K562 (cell line): ENCODE measurements around the gene LCE3A. TPM values are rescaled to one million over a fixed set of nuclear protein-coding genes. Genes with fewer than 3 reads are reported as not detected.

ENCODE experiments used
- ATAC-seq: fragments of 200-7000 bp; cut with Tn5 transposase; 3 replicates; pipeline ENCODE4 v1.9.1; 2020; ENCODE audit warnings: moderate library complexity
- BruUV-seq: library from RNA; stranded (reverse); fragments of 400-500 nt; replicated peaks from 2 replicates; lab custom pipeline; 2021; lab: Mats Ljungman, UMichigan
- CTCF ChIA-PET: fragments of 300-600 bp; formaldehyde crosslinking; extraction: SDS; loops from one replicate; lab custom pipeline; 2021; ENCODE audit warnings: low intra/inter-chr PET ratio; lab: Yijun Ruan, JAX
- POLR2A ChIA-PET: fragments of 300-600, 350-650 bp; sonication (Branson Sonifier 250); formaldehyde crosslinking; extraction: SDS; loops from one replicate; lab custom pipeline; 2021; ENCODE audit warnings: antibody characterized with exemption, inconsistent platforms; lab: Yijun Ruan, JAX
- DNase-seq, 4 experiments: peaks; one replicate each; pipeline versions ENCODE4 v3.0.0 to v3.0.0-alpha.2; 2011 to 2018; ENCODE audit warnings: low spot score in 3 of 4, mixed read lengths in 3 of 4; ENCODE audit errors: extremely low read depth in 1 of 4
- FAIRE-seq: peaks from 2 replicates; lab custom pipeline; 2011; peaks lifted over from hg19 to GRCh38; lab: Jason Lieb, UNC
- H2AFZ ChIP-seq: 2 replicates; pipeline ENCODE4 v1.6.0; 2011; ENCODE audit warnings: low read depth, low read length, control low read depth, inconsistent platforms
- H3K27ac ChIP-seq: fragments of 200-600 bp; 3 replicates; pipeline ENCODE4 v1.8.0; 2011; ENCODE audit warnings: low read depth, mild to moderate bottlenecking, control low read depth, inconsistent platforms, low read length, moderate library complexity, mixed read lengths; ENCODE audit errors: extremely low read depth
- H3K27me3 ChIP-seq, 2 experiments: fragments of 300-600 bp in 1 of 2; 2 replicates in 1 of 2; 3 replicates in 1 of 2; pipeline versions ENCODE4 v1.6.0 to v1.8.0; 2011; ENCODE audit warnings: inconsistent platforms in 2 of 2, low read length in 2 of 2, mild to moderate bottlenecking in 1 of 2, mixed read lengths in 1 of 2, moderate library complexity in 1 of 2; ENCODE audit not compliant: control insufficient read depth in 2 of 2, insufficient read depth in 2 of 2
- H3K36me3 ChIP-seq: fragments of 300-600 bp; 3 replicates; pipeline ENCODE4 v1.8.0; 2011; ENCODE audit warnings: mild to moderate bottlenecking, low read length, inconsistent platforms; ENCODE audit not compliant: control insufficient read depth, insufficient read depth
- H3K4me1 ChIP-seq, 2 experiments: fragments of 200-600 bp in 1 of 2; replicated peaks in 1 of 2; 2 replicates in 1 of 2; 3 replicates in 1 of 2; pipeline versions ENCODE4 v1.5.1 to v1.8.0; 2011; ENCODE audit warnings: inconsistent platforms in 2 of 2, low read length in 2 of 2, mild to moderate bottlenecking in 1 of 2, mixed read lengths in 1 of 2, moderate library complexity in 1 of 2; ENCODE audit not compliant: control insufficient read depth in 2 of 2, insufficient read depth in 2 of 2
- H3K4me2 ChIP-seq: 2 replicates; pipeline ENCODE4 v1.6.1; 2011; ENCODE audit warnings: low read length, control low read depth, inconsistent platforms, mixed read lengths; ENCODE audit not compliant: insufficient read depth
- H3K4me3 ChIP-seq: fragments of 200-600 bp; sonication (generic), shearing (Covaris generic); 2 replicates; pipeline ENCODE4 v1.5.1; 2016; ENCODE audit warnings: control low read depth, inconsistent platforms
- H3K79me2 ChIP-seq: fragments of 200-600 bp; 3 replicates; pipeline ENCODE4 v1.8.0; 2011; ENCODE audit warnings: low read length, inconsistent platforms; ENCODE audit not compliant: control insufficient read depth, insufficient read depth
- H3K9ac ChIP-seq, 2 experiments: 2 replicates each; pipeline versions ENCODE4 v1.6.0 to v1.6.1; 2011; ENCODE audit warnings: low read depth in 2 of 2, low read length in 2 of 2, control low read depth in 1 of 2, inconsistent platforms in 1 of 2, mild to moderate bottlenecking in 1 of 2, mixed read lengths in 1 of 2; ENCODE audit not compliant: insufficient read depth in 1 of 2
- H3K9me1 ChIP-seq: one replicate; pipeline ENCODE4 v1.6.0; 2011; ENCODE audit warnings: inconsistent platforms, mild to moderate bottlenecking, low read length, moderate library complexity; ENCODE audit not compliant: control insufficient read depth, insufficient read depth
- H3K9me3 ChIP-seq: replicated peaks from 2 replicates; pipeline ENCODE4 v1.5.1; 2011; ENCODE audit warnings: low read depth, low read length, inconsistent platforms; ENCODE audit not compliant: control insufficient read depth, insufficient read depth
- H4K20me1 ChIP-seq: replicated peaks from 2 replicates; pipeline ENCODE4 v1.6.1; 2011; ENCODE audit warnings: low read length, inconsistent platforms, mixed read lengths; ENCODE audit not compliant: control insufficient read depth, insufficient read depth
- ATF1 ChIP-seq, 2 experiments: fragments of 450-650 bp in 1 of 2; IDR thresholded peaks; 2 replicates each; pipeline ENCODE4 v1.6.1; 2016; ENCODE audit warnings: missing compliant biosample characterization in 1 of 2, missing genetic modification characterization in 1 of 2
- DDX20 ChIP-seq: fragments of 450-650 bp; IDR thresholded peaks from 2 replicates; pipeline ENCODE4 v1.6.1; 2016; ENCODE audit warnings: missing genetic modification characterization, low read depth, mild to moderate bottlenecking, missing compliant biosample characterization, moderate library complexity
- GMEB1 ChIP-seq: fragments of 250-450 bp; sonication (Bioruptor Pico); IDR thresholded peaks from 2 replicates; pipeline ENCODE4 v1.4.0; 2020; ENCODE audit warnings: mild to moderate bottlenecking
- MAX ChIP-seq: sonication (generic); formaldehyde crosslinking; IDR thresholded peaks from 2 replicates; pipeline ENCODE4 v1.9.0; 2022; ENCODE audit warnings: mild to moderate bottlenecking, missing genetic modification reagents
- PPARD ChIP-seq: fragments of 250-450 bp; sonication (Bioruptor Pico); IDR thresholded peaks from 2 replicates; pipeline ENCODE4 v1.8.0; 2022; ENCODE audit warnings: inconsistent platforms, mild to moderate bottlenecking, moderate library complexity
- PRDM10 ChIP-seq: fragments of 450-650 bp; IDR thresholded peaks from 2 replicates; pipeline ENCODE4 v1.6.1; 2018; ENCODE audit not compliant: partially characterized antibody
- RBM25 ChIP-seq: fragments of 200-400 bp; formaldehyde crosslinking; IDR thresholded peaks from 2 replicates; pipeline ENCODE4 v1.6.1; 2018; ENCODE audit warnings: low read length, low read depth, moderate library complexity; ENCODE audit not compliant: severe bottlenecking
- YBX1 ChIP-seq: fragments of 450-650 bp; IDR thresholded peaks from 2 replicates; pipeline ENCODE4 v1.7.1; 2016; ENCODE audit warnings: mild to moderate bottlenecking
- ZNF232 ChIP-seq: sonication (generic); formaldehyde crosslinking; IDR thresholded peaks from 2 replicates; pipeline ENCODE4 v1.8.0; 2022; ENCODE audit warnings: mild to moderate bottlenecking, missing genetic modification reagents
- WGBS: fragments of 100-300 bp; shearing (Covaris generic); methylation state at CpG from one replicate; pipeline ENCODE4 v1.1.6; 2016; ENCODE audit warnings: low coverage, mixed read lengths; ENCODE audit not compliant: insufficient coverage; ENCODE audit errors: missing lambda C conversion rate; 5-methylcytosine and 5-hydroxymethylcytosine counted together
- in situ Hi-C: fragments of 300-500 bp; cut with MboI; formaldehyde crosslinking; loops from 4 replicates; pipeline ENCODE4 v1.15.0; 2018; ENCODE audit warnings: inconsistent platforms, mixed read lengths
- intact Hi-C: fragments of 100-400 bp; cut with micrococcal nuclease; formaldehyde crosslinking; loops from 2 replicates; pipeline ENCODE4 v1.14.2; 2022
- polyA plus RNA-seq, 8 experiments: library from polyadenylated mRNA; depleted of rRNA in 4 of 8; stranded (reverse) in 5 of 8; unstranded in 3 of 8; fragments of >200 nt; fragmentation: Nextera tagmentation in 2 of 8; fragmentation: Illumina TruSeq in 1 of 8; extraction: Ambion mirVana in 2 of 8; extraction: Trizol in 1 of 8; gene quantifications; 2 replicates each; pipeline versions ENCODE4 v1.2.1 to v1.2.3, GENCODE V29; 2011 to 2014; ENCODE audit warnings: inconsistent platforms in 1 of 8, missing spikeins in 1 of 8
- total RNA-seq, 7 experiments: library from RNA; depleted of rRNA in 6 of 7; stranded (reverse); fragments of >200 nt in 6 of 7; fragmentation: Illumina TruSeq in 2 of 7; extraction: Trizol in 2 of 7; gene quantifications; 2 replicates each; pipeline versions ENCODE4 v1.2.1 to v1.2.3, GENCODE V29; 2011 to 2021; ENCODE audit warnings: low replicate concordance in 1 of 7

The LCE3A gene
- total and polyA plus RNA-seq, 9 of the 15 experiments (the other 6 are each of a cell fraction or from before 2014, with no cell fraction given) = not detected

- DNase-seq (no peak), ATAC-seq (no peak), FAIRE-seq (no peak)
- Histone ChIP-seq H3K79me2 (no peaks in the 10 kb centered on the region), H3K4me3 (no peak overlapping the region), H2AFZ (no peak overlapping the region), H3K9ac (no peak overlapping the region), H3K4me2 (no peak overlapping the region), H3K4me1 (peaks cover 0 to 9% of the 10 kb centered on the region in 2 experiments; a peak in 2 of 5 replicates), H3K36me3 (no peaks in the 10 kb centered on the region), H3K9me1 (no peaks in the 10 kb centered on the region), H4K20me1 (0 out of 2 replicates have a peak, but pooled peaks cover 6% of the 10 kb centered on the region), H3K27me3 (no peaks in the 10 kb centered on the region), H3K9me3 (no peaks in the 10 kb centered on the region), H3K27ac (no peak overlapping the region)
- intact Hi-C loops = no loop called here
- WGBS = 3% methylated on average over 3 of the region's 3 CpGs
- no TSS peak for BruUV-seq
- TF ChIP-seq ZNF232 (CRISPR knock-in tag) (no peak), DDX20 (no peak), GMEB1 (no peak), PPARD (no peak), RBM25 (no peak), MAX (CRISPR knock-in tag) (no peak), ATF1 (CRISPR knock-in tag; IDR thresholded peaks at IDR 0.05) (no peak), ATF1 (tag; IDR thresholded peaks at IDR 0.05) (no peak), YBX1 (no peak), PRDM10 (no peak)
- CTCF ChIA-PET = no interaction called here
- POLR2A ChIA-PET = interaction anchor here (1.3 kb wide), 1 partner anchor 31 kb away, joined by 5 read pairs; no protein-coding TSS in a partner anchor
- in situ Hi-C loops = no loop called here
Measured at GRCh38 chr1:152621993-152622392, 910 bp downstream of the LCE3A start.
